Adrenal gland (tissue), 5 donors: ENCODE measurements around the gene ABO.

Source experiments
- CTCF ChIP-seq, 6 experiments: fragments of 450-650 bp in 4 of 6; fragments of 200-600 bp in 2 of 6; sonication (generic) in 1 of 6; IDR thresholded peaks; 1 replicate in 5 of 6; 2 replicates in 1 of 6; pipeline versions ENCODE4 v1.5.1 to v1.8.0; 2016 to 2021; ENCODE audit warnings: antibody characterized with exemption in 6 of 6, mild to moderate bottlenecking in 2 of 6, moderate library complexity in 1 of 6
- POLR2A ChIP-seq, 2 donors: fragments of 450-650 bp; IDR thresholded peaks; one replicate each; pipeline ENCODE4 v1.6.1; 2017; ENCODE audit warnings: antibody characterized with exemption in 2 of 2, mild to moderate bottlenecking in 2 of 2, moderate library complexity in 1 of 2
- donor health status: DM: no; HTN: no; CAD: no.

- TF ChIP-seq CTCF (IDR thresholded peaks at IDR 0.05) (no peak), POLR2A (IDR thresholded peaks at IDR 0.05) (no peak)
These were observed 49.6 kb downstream of the ABO start for GRCh38 chr9:133225171-133226011.
